Hepatocyte (in vitro differentiated cells): ENCODE data around the gene DDIT3. TPM values are rescaled to one million over a fixed set of nuclear protein-coding genes. Genes with fewer than 3 reads are reported as not detected.

Experiments
- DNase-seq: peaks from one replicate; pipeline ENCODE4 v3.0.0-alpha.2; 2016; ENCODE audit warnings: low spot score
- H2AFZ ChIP-seq: fragments of 200-600 bp; sonication (generic); 2 replicates; pipeline ENCODE4 v1.6.0; 2016; ENCODE audit warnings: antibody characterized with exemption, mild to moderate bottlenecking
- H3K27ac ChIP-seq: fragments of 200-600 bp; sonication (generic); 2 replicates; pipeline ENCODE4 v1.5.1; 2016; ENCODE audit warnings: mild to moderate bottlenecking
- H3K27me3 ChIP-seq: fragments of 200-600 bp; sonication (generic); 2 replicates; pipeline ENCODE4 v1.6.1; 2016
- H3K36me3 ChIP-seq: fragments of 200-600 bp; sonication (generic); replicated peaks from 2 replicates; pipeline ENCODE4 v1.5.1; 2016; ENCODE audit warnings: low read depth; ENCODE audit not compliant: insufficient read depth
- H3K4me1 ChIP-seq: fragments of 200-600 bp; sonication (generic); 2 replicates; pipeline ENCODE4 v1.5.1; 2016; ENCODE audit warnings: mild to moderate bottlenecking, moderate library complexity; ENCODE audit not compliant: insufficient read depth
- H3K4me2 ChIP-seq: fragments of 200-600 bp; sonication (generic); 2 replicates; pipeline ENCODE4 v1.6.0; 2016
- H3K4me3 ChIP-seq: fragments of 200-600 bp; sonication (generic); 2 replicates; pipeline ENCODE4 v1.5.1; 2016; ENCODE audit warnings: mild to moderate bottlenecking
- H3K79me2 ChIP-seq: fragments of 200-600 bp; sonication (generic); 2 replicates; pipeline ENCODE4 v1.6.0; 2017; ENCODE audit warnings: mild to moderate bottlenecking
- H3K9me2 ChIP-seq: fragments of 200-600 bp; sonication (generic); replicated peaks from 2 replicates; pipeline ENCODE4 v1.6.0; 2017; ENCODE audit warnings: mild to moderate bottlenecking; ENCODE audit not compliant: insufficient read depth
- H3K9me3 ChIP-seq: fragments of 200-600 bp; sonication (generic); 2 replicates; pipeline ENCODE4 v1.5.1; 2016; ENCODE audit warnings: low read depth, mild to moderate bottlenecking
- H4K20me1 ChIP-seq: fragments of 200-600 bp; sonication (generic); 2 replicates; pipeline ENCODE4 v1.6.0; 2016; ENCODE audit warnings: mild to moderate bottlenecking; ENCODE audit not compliant: insufficient read depth, poor library complexity, severe bottlenecking
- EZH2 ChIP-seq: fragments of 200-600 bp; sonication (generic); IDR thresholded peaks from 2 replicates; pipeline ENCODE4 v1.6.1; 2016; ENCODE audit warnings: antibody characterized with exemption, mild to moderate bottlenecking, borderline replicate concordance
- EZH2phosphoT487 ChIP-seq: fragments of 200-600 bp; sonication (generic); IDR thresholded peaks from one replicate; pipeline ENCODE4 v1.6.1; 2018; ENCODE audit warnings: antibody characterized with exemption, mild to moderate bottlenecking, low read depth, moderate library complexity; ENCODE audit not compliant: unreplicated experiment, severe bottlenecking
- WGBS: methylation state at CpG from one replicate; pipeline ENCODE4 v1.1.6; 2016; ENCODE audit warnings: low lambda C conversion rate; ENCODE audit errors: missing lambda C conversion rate; 5-methylcytosine and 5-hydroxymethylcytosine counted together
- polyA plus RNA-seq: library from polyadenylated mRNA; unstranded; fragments of >200 nt; fragmentation: Nextera tagmentation; extraction: Ambion mirVana; gene quantifications from 2 replicates; pipeline ENCODE4 v1.2.1, GENCODE V29; 2016
- total RNA-seq: library from RNA; depleted of rRNA; stranded (reverse); fragments of >200 nt; gene quantifications from 2 replicates; pipeline ENCODE4 v1.2.3, GENCODE V29; 2014
- TF ChIP-seq, protein P1 (sequence below): fragments of 200-600 bp; sonication (generic); IDR thresholded peaks from 2 replicates; pipeline ENCODE4 v1.5.1; 2016; ENCODE audit warnings: antibody characterized with exemption, mild to moderate bottlenecking; ENCODE audit not compliant: poor library complexity

The DDIT3 gene
- total and polyA plus RNA-seq, 2 experiments from 2014 or later = 92.7 to 133 TPM

DNA sequence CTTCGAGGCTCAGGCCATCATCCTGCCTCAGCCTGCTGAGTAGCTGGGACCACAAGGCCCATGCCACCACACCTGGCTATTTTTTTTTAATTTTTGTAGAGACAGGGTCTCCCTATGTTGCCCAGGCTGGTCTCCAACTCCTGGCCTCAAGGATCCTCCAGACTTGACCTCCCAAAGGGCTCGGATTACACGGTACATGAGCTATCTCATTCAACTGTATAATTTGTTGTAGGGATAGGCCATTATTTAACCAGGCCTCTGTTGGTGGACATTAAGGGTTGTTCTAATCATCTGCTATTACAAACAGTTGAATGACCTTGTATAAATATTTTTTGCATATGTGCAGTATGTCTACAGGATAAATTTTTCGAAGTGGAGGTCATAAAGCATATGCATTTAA lies 38.5 kb upstream of the DDIT3 start:
- H3K79me2 ChIP-seq = no peaks in the 10 kb centered on the region
- H3K4me1 ChIP-seq = no peaks in the 10 kb centered on the region
- H3K27ac ChIP-seq = no peak overlapping the region
- 79% methylated on average over 4 of the region's 4 CpGs for WGBS
- peaks cover 10% of the 10 kb centered on the region for H3K27me3 ChIP-seq
- no peak for DNase-seq
- H3K4me3 ChIP-seq = no peak overlapping the region
- H3K4me2 ChIP-seq = no peak overlapping the region
- H3K9me2 ChIP-seq = no peaks in the 10 kb centered on the region
- TF ChIP-seq EZH2phosphoT487 (no peak), EZH2 (no peak)
- TF ChIP-seq, protein P1, sequence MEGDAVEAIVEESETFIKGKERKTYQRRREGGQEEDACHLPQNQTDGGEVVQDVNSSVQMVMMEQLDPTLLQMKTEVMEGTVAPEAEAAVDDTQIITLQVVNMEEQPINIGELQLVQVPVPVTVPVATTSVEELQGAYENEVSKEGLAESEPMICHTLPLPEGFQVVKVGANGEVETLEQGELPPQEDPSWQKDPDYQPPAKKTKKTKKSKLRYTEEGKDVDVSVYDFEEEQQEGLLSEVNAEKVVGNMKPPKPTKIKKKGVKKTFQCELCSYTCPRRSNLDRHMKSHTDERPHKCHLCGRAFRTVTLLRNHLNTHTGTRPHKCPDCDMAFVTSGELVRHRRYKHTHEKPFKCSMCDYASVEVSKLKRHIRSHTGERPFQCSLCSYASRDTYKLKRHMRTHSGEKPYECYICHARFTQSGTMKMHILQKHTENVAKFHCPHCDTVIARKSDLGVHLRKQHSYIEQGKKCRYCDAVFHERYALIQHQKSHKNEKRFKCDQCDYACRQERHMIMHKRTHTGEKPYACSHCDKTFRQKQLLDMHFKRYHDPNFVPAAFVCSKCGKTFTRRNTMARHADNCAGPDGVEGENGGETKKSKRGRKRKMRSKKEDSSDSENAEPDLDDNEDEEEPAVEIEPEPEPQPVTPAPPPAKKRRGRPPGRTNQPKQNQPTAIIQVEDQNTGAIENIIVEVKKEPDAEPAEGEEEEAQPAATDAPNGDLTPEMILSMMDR = no peak
- H3K36me3 ChIP-seq = no peaks in the 10 kb centered on the region
- no peaks in the 10 kb centered on the region for H4K20me1 ChIP-seq
- no peak overlapping the region for H2AFZ ChIP-seq
- no peaks in the 10 kb centered on the region for H3K9me3 ChIP-seq

DNA sequence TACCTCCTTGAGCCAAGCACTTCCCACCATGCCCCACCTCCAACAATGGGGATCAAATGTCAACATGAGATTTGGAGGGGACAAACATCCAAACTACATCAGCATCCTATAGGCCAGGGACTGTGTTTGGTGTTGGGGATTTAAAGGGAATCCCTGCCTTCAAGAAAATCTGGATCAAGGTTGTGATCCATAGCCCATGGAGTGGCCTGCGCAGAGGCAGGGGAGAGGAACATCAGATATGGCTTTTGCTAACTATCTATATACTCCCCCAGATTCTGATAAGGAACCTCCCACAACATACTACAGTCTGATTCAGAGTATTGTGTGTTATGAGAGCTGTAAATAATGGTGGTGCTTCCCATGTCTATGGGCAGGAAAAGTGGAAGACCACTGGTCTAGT lies 34.6 kb upstream of the DDIT3 start:
- TF ChIP-seq, protein P1 = no peak
- TF ChIP-seq EZH2phosphoT487 = no peak
- no peak for TF ChIP-seq EZH2
- Histone ChIP-seq H4K20me1 (no peaks in the 10 kb centered on the region), H3K9me2 (no peaks in the 10 kb centered on the region), H2AFZ (no peak overlapping the region), H3K4me1 (peaks cover 2% of the 10 kb centered on the region), H3K36me3 (no peaks in the 10 kb centered on the region), H3K4me3 (no peak overlapping the region), H3K27me3 (peaks cover 46% of the 10 kb centered on the region), H3K79me2 (no peaks in the 10 kb centered on the region), H3K4me2 (no peak overlapping the region), H3K27ac (no peak overlapping the region), H3K9me3 (no peaks in the 10 kb centered on the region)
- DNase-seq = no peak
- 96% methylated on average over 1 of the region's 1 CpG for WGBS

DNA sequence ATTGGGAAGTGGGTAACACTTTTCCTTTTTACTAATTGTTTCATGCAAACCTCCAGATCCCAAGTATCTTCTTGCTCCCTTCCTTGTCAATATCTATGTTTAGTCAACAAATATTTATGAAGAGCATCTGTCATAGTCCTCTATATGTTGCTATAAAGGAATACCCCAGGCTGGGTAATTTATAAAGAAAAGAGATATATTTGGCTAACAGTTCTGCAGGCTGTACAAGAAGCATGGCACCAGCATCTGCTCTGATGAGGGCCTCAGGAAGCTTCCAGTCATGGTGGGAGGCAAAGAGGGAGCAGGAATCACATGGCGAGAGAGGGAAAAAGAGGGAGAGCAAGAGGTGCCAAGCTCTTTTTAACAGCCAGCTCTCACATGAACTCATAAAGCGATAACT lies 34.1 kb upstream of the DDIT3 start:
- Histone ChIP-seq H3K27me3 (peaks cover 51% of the 10 kb centered on the region), H2AFZ (no peak overlapping the region), H3K36me3 (no peaks in the 10 kb centered on the region), H3K4me2 (no peak overlapping the region), H3K4me3 (no peak overlapping the region), H3K79me2 (no peaks in the 10 kb centered on the region), H4K20me1 (no peaks in the 10 kb centered on the region), H3K27ac (no peak overlapping the region), H3K9me3 (no peaks in the 10 kb centered on the region), H3K4me1 (peaks cover 4% of the 10 kb centered on the region), H3K9me2 (no peaks in the 10 kb centered on the region)
- no peak for DNase-seq
- WGBS = 91% methylated on average over 2 of the region's 2 CpGs
- TF ChIP-seq, protein P1 = no peak
- TF ChIP-seq EZH2phosphoT487 (no peak), EZH2 (no peak)
